ENCODE data around the gene TXNRD1.

Gene TXNRD1

DNA sequence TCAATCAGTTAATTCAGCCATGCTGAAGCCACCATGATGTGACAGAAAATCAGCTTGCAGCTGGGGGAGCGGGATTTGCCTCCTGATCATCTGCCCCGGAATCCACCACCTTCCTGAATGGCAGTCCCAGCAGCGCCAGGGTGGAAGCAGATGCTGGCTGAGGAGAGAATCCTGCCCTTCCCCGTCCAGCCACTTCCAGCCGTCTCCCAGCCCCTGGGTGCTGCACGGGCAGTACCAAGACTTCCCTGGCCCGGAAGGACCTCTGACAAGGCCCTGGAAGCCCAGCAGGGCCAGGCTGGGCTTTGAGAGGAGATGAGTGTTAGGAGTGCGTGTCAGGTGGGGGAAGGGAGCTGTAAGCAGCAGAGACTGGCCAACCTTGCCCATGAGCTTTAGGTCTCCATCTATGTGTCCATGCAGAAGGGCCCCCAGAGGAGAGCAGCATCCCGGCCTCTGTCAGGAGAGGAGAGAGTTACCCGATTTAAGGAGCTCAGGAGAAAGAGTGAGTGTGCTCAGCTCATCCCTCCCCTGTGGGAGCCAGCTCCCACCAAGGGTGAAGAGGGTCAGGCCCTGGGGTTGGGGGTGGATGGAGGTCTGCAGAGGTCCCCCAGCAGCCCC, 157.2 kb downstream of the TXNRD1 start:
- no peaks in the 10 kb centered on the region for H3K9me3 ChIP-seq (ENCODE audit: control insufficient read depth, low read length)
- H3K4me1 ChIP-seq (ENCODE audit: control insufficient read depth, insufficient read depth, low read length) = no peaks in the 10 kb centered on the region
- no peaks in the 10 kb centered on the region for H3K36me3 ChIP-seq (ENCODE audit: control insufficient read depth, insufficient read depth, low read length)
- peaks cover 2% of the 10 kb centered on the region for H3K27me3 ChIP-seq (ENCODE audit: control insufficient read depth, insufficient read depth, low read length)
- no peak overlapping the region for H3K9ac ChIP-seq (ENCODE audit: low read length)
- no peak overlapping the region for H3K4me3 ChIP-seq (ENCODE audit: low read length)

DNA sequence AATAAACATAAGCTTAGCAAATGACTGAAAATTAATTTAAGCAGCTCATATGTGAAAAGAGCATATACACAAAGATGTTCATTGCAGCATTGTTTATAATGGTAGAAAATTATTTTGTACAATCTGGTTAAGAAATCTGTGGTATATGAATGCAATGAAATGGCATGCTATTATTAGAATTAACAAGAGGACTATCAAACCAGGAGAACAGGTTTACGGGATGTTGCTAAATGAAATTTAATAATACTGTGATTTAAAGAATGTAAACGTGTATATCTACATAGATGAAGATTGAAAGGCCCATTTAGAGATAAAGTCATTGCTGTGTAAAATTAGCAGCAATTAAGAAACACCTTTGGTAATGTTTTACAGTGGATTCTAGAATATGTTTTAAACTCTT, 158.5 kb downstream of the TXNRD1 start:
- H3K36me3 ChIP-seq (ENCODE audit: control insufficient read depth, insufficient read depth, low read length) = no peaks in the 10 kb centered on the region
- H3K9ac ChIP-seq (ENCODE audit: low read length) = no peak overlapping the region
- peaks cover 2% of the 10 kb centered on the region for H3K27me3 ChIP-seq (ENCODE audit: control insufficient read depth, insufficient read depth, low read length)
- H3K4me3 ChIP-seq (ENCODE audit: low read length) = no peak overlapping the region
- no peaks in the 10 kb centered on the region for H3K9me3 ChIP-seq (ENCODE audit: control insufficient read depth, low read length)
- no peaks in the 10 kb centered on the region for H3K4me1 ChIP-seq (ENCODE audit: control insufficient read depth, insufficient read depth, low read length)

DNA sequence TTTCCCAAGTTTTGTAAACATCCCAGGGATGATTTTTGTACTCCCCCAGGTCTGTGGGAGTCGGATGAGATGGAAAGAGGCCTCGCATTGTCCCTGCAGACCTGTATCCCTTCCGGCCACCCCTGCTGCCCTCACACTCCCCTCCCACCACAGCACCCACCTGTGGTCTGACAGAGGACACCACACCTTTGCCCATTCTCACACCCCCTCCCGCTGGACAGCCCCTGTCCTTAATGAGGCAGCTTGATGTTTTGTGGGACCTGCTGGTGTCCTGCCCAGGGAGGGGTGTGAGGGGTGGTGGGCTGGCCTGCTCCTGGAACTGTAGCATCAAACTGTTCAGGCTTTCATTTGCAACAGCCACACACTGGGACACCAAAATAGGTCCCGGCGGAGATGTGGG, 159.2 kb downstream of the TXNRD1 start:
- Histone ChIP-seq H3K9me3 (ENCODE audit: control insufficient read depth, low read length) (no peaks in the 10 kb centered on the region), H3K4me1 (ENCODE audit: control insufficient read depth, insufficient read depth, low read length) (no peaks in the 10 kb centered on the region), H3K9ac (ENCODE audit: low read length) (no peak overlapping the region), H3K4me3 (ENCODE audit: low read length) (no peak overlapping the region), H3K36me3 (ENCODE audit: control insufficient read depth, insufficient read depth, low read length) (no peaks in the 10 kb centered on the region), H3K27me3 (ENCODE audit: control insufficient read depth, insufficient read depth, low read length) (peaks cover 6% of the 10 kb centered on the region)

DNA sequence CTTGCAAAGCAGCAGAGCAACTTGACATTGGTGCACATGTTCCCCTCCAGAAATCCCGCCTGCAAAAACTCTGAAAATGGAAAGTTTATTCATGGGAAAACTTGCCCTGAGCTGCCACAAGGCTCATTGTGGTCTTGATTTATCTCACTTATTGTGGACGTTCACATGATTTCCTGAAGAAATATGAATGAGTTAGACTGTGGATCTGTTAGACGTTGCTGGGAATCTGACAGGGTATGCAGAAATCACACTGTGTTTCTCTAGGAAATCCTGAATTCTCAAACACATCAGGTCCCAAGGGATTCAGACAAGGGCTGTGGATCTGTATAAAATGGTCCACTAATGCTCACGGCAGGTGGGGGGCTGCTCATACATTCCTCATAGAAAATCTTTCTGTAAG, 160.2 kb downstream of the TXNRD1 start:
- no peak overlapping the region for H3K4me3 ChIP-seq (ENCODE audit: low read length)
- H3K27me3 ChIP-seq (ENCODE audit: control insufficient read depth, insufficient read depth, low read length) = peaks cover 6% of the 10 kb centered on the region
- H3K4me1 ChIP-seq (ENCODE audit: control insufficient read depth, insufficient read depth, low read length) = no peaks in the 10 kb centered on the region
- no peaks in the 10 kb centered on the region for H3K36me3 ChIP-seq (ENCODE audit: control insufficient read depth, insufficient read depth, low read length)
- no peaks in the 10 kb centered on the region for H3K9me3 ChIP-seq (ENCODE audit: control insufficient read depth, low read length)
- no peak overlapping the region for H3K9ac ChIP-seq (ENCODE audit: low read length)

DNA sequence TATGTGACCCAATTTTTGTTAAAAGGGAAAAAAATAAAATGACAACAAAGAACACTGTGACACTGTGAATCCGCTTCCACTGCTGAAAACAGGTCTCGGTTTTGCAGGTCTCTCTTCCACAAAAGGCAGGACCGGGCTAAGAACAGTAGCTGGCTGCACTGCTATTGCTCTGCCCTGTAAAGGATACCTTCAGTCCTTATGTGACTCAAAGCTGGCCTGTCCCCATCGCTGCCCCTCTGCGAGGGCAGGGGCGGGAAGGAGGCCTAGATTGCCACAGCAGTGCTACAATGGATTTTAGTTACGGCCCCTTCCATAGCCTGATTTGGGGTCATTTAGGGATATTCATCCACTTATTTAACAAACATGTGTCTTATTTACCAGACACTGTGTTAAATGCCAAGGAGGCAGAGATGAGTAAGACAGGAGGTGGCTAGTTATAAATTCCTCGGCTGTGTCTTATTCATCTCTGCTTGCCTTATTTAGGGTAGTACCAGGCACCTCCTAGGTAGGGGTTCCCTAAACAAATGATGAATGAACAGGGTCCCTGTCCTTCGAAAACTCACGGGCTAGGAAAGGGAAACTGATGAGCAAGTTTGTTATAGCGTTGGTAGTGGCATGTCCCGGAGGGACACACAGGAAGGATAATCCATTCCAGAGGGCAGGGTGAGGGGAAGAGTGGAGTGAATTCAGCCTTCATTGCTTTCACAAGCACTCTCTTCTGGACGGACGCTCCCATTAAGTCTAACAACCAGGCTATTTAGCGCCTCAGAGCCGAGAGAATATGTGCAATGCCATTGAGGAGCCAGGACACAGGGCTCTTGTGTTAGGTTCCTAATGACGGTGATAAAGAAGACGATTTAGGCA, 161.3 kb downstream of the TXNRD1 start:
- no peak overlapping the region for H3K9ac ChIP-seq (ENCODE audit: low read length)
- no peaks in the 10 kb centered on the region for H3K9me3 ChIP-seq (ENCODE audit: control insufficient read depth, low read length)
- H3K4me3 ChIP-seq (ENCODE audit: low read length) = no peak overlapping the region

DNA sequence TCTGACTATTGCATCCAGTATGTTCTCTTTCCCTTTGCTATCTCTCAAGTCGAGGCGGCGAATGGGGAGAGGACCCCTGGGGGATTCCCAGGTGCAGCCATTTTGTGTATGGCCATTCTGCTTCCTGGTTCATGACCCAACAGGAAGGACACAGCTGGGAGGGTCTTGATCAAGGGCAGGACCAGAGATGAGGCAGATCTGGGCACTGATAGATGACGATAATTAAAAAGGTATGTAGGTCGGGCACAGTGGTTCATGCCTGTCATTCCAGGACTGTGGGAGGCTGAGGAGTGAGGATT, 161.9 kb downstream of the TXNRD1 start:
- Histone ChIP-seq H3K36me3 (ENCODE audit: control insufficient read depth, insufficient read depth, low read length) (no peaks in the 10 kb centered on the region), H3K4me3 (ENCODE audit: low read length) (no peak overlapping the region), H3K9ac (ENCODE audit: low read length) (no peak overlapping the region), H3K27me3 (ENCODE audit: control insufficient read depth, insufficient read depth, low read length) (peaks cover 6% of the 10 kb centered on the region), H3K9me3 (ENCODE audit: control insufficient read depth, low read length) (no peaks in the 10 kb centered on the region), H3K4me1 (ENCODE audit: control insufficient read depth, insufficient read depth, low read length) (peaks cover 7% of the 10 kb centered on the region)

More for the DNA sequence above, 161.3 kb downstream of the TXNRD1 start:
- no peaks in the 10 kb centered on the region for H3K36me3 ChIP-seq (ENCODE audit: control insufficient read depth, insufficient read depth, low read length)
- H3K27me3 ChIP-seq (ENCODE audit: control insufficient read depth, insufficient read depth, low read length) = peaks cover 6% of the 10 kb centered on the region
- H3K4me1 ChIP-seq (ENCODE audit: control insufficient read depth, insufficient read depth, low read length) = peaks cover 3% of the 10 kb centered on the region

DNA sequence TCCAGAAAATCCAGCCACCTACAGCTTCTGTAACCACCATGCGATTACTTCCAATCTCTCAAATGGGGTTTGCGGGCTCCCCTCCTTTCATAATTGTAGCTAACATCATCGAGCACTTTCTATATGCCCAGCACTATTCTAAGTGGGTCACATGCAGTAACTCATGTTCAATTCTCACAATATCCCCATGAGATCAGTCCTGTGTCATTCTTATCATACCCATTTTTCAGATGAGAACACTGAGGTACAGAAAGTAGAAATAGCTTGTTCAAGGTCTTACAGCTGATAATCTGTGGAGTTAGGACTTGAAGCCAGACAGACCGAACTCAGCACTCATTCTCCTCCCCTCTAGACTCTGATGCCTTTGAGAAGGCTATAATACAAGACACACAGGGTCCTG, 162.8 kb downstream of the TXNRD1 start:
- Histone ChIP-seq H3K9ac (ENCODE audit: low read length) (no peak overlapping the region), H3K27me3 (ENCODE audit: control insufficient read depth, insufficient read depth, low read length) (peaks cover 3% of the 10 kb centered on the region), H3K4me1 (ENCODE audit: control insufficient read depth, insufficient read depth, low read length) (peaks cover 7% of the 10 kb centered on the region), H3K9me3 (ENCODE audit: control insufficient read depth, low read length) (no peaks in the 10 kb centered on the region), H3K36me3 (ENCODE audit: control insufficient read depth, insufficient read depth, low read length) (no peaks in the 10 kb centered on the region), H3K4me3 (ENCODE audit: low read length) (no peak overlapping the region)

DNA sequence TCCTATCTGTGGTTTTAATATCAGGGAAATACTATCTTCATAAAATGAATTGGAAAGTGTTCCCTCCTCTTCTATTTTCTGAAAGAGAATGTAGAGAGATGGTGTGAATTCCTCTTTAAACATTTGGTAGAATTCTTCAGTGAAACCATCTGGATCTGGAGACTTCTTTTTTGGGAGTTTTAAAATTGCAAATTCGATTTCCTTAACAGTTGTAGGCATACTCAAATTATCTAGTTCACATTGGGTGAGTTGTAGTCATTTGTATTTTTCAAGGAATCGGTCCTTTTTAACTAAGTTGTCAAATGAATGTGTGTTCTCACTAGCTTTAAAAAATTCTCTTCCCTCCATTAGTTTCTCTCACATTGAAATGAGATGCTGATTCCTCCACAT, 165.8 kb downstream of the TXNRD1 start:
- H3K4me3 ChIP-seq (ENCODE audit: low read length) = no peak overlapping the region
- H3K9ac ChIP-seq (ENCODE audit: low read length) = no peak overlapping the region

DNA sequence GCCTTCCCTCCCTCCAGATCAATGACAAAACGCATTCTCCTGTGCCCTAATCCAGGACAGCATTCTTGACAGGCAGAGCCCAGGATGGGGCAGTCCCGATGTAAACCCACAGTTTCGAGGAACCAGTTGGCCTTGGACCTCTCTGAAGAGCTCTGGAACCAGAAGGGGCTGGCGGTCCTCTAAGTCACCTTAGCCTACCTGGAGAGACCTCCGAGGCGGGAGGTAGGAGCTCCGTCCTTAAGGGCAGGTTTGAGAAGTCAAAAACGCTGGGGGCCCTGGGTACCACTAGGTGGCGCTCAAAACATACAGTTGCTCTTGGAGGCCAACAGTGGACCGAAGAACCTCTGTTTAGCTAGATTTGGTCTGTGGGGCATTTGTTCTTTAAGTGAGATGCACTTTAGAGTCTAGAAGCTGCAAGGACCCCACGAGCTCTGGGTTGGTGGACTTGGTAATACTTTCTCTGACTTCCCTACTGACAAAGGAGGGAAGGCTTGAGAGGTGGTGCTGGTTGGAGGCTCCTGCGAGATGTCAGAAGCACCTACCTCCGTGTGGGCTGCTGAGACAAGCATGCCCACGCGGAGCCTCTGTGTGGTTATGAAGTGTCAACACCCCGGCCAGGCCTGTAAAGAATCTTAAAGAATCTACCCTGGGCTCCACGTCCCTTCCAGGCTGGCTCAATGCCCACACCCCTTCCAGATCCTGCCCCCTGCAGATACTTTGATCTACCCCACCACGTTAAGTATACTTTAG, 166.3 kb downstream of the TXNRD1 start:
- peak overlapping the region; percentile 18 for H3K9ac ChIP-seq (ENCODE audit: low read length)
- peaks cover 3% of the 10 kb centered on the region for H3K27me3 ChIP-seq (ENCODE audit: control insufficient read depth, insufficient read depth, low read length)
- peaks cover 7% of the 10 kb centered on the region for H3K4me1 ChIP-seq (ENCODE audit: control insufficient read depth, insufficient read depth, low read length)
- no peak overlapping the region for H3K4me3 ChIP-seq (ENCODE audit: low read length)
- H3K36me3 ChIP-seq (ENCODE audit: control insufficient read depth, insufficient read depth, low read length) = no peaks in the 10 kb centered on the region
- H3K9me3 ChIP-seq (ENCODE audit: control insufficient read depth, low read length) = no peaks in the 10 kb centered on the region

More for the DNA sequence above, 165.8 kb downstream of the TXNRD1 start:
- Histone ChIP-seq H3K9me3 (ENCODE audit: control insufficient read depth, low read length) (no peaks in the 10 kb centered on the region), H3K36me3 (ENCODE audit: control insufficient read depth, insufficient read depth, low read length) (no peaks in the 10 kb centered on the region), H3K27me3 (ENCODE audit: control insufficient read depth, insufficient read depth, low read length) (peaks cover 3% of the 10 kb centered on the region), H3K4me1 (ENCODE audit: control insufficient read depth, insufficient read depth, low read length) (peaks cover 7% of the 10 kb centered on the region)

DNA sequence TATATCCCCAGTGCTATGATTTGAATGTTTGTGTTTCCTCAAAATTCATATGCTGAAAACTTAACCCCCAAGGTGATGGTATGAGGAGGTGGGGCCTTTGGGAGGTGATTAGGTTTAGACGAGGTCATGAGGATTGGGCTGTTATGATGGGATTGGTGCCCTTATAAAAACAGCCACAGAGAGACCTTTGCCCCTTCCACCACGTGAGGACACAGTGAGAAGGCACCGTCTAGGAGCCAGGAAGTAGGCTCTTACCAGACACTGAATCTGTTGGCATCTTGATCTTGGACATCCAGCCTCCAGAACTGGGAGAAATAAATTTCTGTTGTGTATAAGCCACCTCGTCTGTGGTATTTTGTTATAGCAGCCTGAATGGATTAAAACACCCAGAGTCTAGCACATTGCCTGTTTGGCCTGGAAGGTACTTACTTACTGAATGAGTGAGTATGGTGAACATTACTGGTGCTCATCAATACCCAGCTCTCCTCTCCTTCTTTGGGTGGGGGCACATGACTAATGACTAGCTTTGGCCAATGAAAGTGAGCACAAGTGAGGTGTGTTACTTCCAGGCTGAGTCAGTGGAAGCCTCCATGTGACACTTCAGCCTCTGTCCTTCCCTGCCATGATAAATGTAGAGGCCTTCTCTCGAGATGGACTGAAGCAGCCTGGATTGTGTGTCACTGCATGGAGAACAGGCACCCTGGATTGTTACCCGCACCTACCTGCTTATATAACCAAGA, 168.7 kb downstream of the TXNRD1 start:
- H3K36me3 ChIP-seq (ENCODE audit: control insufficient read depth, insufficient read depth, low read length) = no peaks in the 10 kb centered on the region
- H3K4me1 ChIP-seq (ENCODE audit: control insufficient read depth, insufficient read depth, low read length) = peaks cover 7% of the 10 kb centered on the region
- H3K9ac ChIP-seq (ENCODE audit: low read length) = no peak overlapping the region

DNA sequence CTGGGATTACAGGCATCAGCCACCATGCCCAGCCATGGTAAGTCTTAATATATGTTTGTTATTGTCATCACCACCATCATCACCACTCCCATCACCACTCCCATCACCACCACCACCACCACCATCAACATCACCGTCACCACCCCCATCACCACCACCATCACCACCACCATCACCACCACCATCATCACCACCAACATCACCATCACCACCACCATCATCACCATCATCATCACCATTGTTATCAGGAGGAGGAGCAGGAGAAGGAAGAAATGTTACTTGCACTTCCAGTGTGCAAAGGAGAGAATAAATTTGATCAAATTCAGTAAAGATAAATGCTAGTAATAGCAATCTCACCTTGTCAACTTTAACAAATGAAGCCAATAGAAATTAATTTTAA, 169.9 kb downstream of the TXNRD1 start:
- Histone ChIP-seq H3K36me3 (ENCODE audit: control insufficient read depth, insufficient read depth, low read length) (no peaks in the 10 kb centered on the region), H3K4me1 (ENCODE audit: control insufficient read depth, insufficient read depth, low read length) (peaks cover 7% of the 10 kb centered on the region)

More for the DNA sequence above, 168.7 kb downstream of the TXNRD1 start:
- H3K27me3 ChIP-seq (ENCODE audit: control insufficient read depth, insufficient read depth, low read length) = peaks cover 3% of the 10 kb centered on the region
- no peak overlapping the region for H3K4me3 ChIP-seq (ENCODE audit: low read length)
- no peaks in the 10 kb centered on the region for H3K9me3 ChIP-seq (ENCODE audit: control insufficient read depth, low read length)

More for the DNA sequence above, 169.9 kb downstream of the TXNRD1 start:
- Histone ChIP-seq H3K4me3 (ENCODE audit: low read length) (no peak overlapping the region), H3K27me3 (ENCODE audit: control insufficient read depth, insufficient read depth, low read length) (no peaks in the 10 kb centered on the region), H3K9ac (ENCODE audit: low read length) (no peak overlapping the region), H3K9me3 (ENCODE audit: control insufficient read depth, low read length) (no peaks in the 10 kb centered on the region)

Measured in mucosa of stomach (tissue), 1 donor.